ENCODE data around the gene TMX3. TPM values are rescaled to one million over a fixed set of nuclear protein-coding genes. Genes with fewer than 3 reads are reported as not detected.

The TMX3 gene, protein sequence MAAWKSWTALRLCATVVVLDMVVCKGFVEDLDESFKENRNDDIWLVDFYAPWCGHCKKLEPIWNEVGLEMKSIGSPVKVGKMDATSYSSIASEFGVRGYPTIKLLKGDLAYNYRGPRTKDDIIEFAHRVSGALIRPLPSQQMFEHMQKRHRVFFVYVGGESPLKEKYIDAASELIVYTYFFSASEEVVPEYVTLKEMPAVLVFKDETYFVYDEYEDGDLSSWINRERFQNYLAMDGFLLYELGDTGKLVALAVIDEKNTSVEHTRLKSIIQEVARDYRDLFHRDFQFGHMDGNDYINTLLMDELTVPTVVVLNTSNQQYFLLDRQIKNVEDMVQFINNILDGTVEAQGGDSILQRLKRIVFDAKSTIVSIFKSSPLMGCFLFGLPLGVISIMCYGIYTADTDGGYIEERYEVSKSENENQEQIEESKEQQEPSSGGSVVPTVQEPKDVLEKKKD
- 50.5 and 65.8 TPM in 2 replicates for total RNA-seq

DNA sequence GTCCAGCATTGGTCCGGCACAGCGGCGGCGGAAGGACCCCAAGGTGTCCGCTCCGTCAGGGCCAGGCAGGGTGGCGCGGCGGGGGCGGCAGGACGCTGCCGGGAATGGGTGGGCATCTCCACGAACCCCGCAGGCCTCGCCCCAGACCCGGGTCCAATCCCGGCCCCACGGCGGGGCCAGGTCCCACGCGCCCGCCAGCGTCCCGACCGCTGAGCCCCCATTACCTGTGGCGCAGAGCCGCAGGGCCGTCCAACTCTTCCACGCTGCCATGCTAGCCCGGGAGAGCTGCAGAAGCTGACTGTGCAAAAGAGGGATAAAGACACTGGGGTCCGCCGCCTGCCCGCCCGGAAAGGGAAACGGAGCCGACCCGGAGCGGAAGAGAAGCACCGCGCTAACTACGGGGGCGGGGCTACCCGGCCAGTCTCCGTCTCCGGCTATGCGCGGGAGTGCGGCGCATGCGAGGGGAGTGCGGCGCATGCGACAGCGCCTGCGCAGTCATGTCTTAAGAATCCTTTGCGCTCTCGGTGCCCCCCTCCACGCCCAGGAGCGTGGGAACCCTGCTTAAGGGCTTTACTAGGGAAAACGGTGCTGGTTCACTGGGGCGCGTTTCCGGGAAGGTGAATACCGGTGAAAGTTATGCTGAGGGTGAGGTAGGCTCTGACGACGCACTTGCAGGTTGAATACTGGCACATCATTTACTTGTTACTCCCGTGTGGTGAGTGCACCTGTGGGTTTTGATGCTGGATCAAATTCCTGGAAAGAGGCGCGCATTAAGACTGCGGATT lies at the start of gene TMX3:
Gene TMX3 (minus strand): TSS at position 397 of the 785 bp plus-strand sequence. CDS start 127 bp downstream, at position 270.

Other genes starting within 250 kb of the TMX3 start
- 13.4 and 21.1 TPM in 2 replicates for gene CCDC102B, start 83.0 kb upstream of the TMX3 start, total RNA-seq